ENCODE data around the gene SERPINB2. TPM values are rescaled to one million over a fixed set of nuclear protein-coding genes. Genes with fewer than 3 reads are reported as not detected.

SERPINB2 gene
- total RNA-seq, 1 donor from 2014 or later: not detected

DNA sequence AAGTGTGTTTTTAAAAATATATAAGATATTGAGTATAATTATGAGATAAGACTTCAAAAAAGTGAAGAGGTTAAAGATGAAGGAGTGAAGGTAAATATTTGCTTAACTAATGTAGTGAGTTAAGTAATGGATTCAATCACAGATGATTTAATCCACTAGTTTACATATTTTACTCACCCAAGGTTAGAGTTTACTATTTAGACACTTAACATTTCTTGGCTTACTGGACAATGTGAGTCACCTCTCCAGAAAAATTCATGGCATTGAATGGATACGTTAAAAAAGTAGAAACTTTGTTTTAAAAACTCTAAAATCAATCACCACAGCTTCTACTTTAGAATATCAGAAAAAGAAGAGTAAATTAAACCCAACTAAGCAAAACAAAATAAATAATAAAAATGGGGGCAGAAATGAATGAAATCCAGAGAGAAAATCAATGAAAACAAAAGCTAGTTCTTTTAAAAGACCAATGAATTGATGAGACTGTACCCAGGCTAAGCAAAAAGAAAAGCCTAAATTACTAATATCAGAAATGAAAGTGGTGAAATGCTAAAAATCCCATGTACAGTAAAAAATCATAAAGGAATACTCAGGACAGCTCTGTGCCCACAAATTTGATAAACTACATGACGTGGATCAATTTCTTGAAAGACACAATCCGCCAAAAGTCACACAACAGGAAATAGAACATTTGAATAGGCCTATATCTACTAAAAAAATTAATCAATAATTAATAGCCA is 59.7 kb downstream of the SERPINB2 start:
- Histone ChIP-seq H3K27me3 (ENCODE audit: low read depth) (peaks cover 65% of the 10 kb centered on the region), H3K4me3 (no peak overlapping the region), H3K36me3 (no peaks in the 10 kb centered on the region), H3K4me1 (peaks cover 7% of the 10 kb centered on the region), H3K9me3 (replicated peaks) (no peaks in the 10 kb centered on the region), H3K27ac (replicated peaks) (no peak overlapping the region)
- intact Hi-C loops (cut with micrococcal nuclease): no loop called here
- TF ChIP-seq CTCF (IDR thresholded peaks at IDR 0.05; ENCODE audit: borderline replicate concordance): no peak
- DNase-seq: no peak

DNA sequence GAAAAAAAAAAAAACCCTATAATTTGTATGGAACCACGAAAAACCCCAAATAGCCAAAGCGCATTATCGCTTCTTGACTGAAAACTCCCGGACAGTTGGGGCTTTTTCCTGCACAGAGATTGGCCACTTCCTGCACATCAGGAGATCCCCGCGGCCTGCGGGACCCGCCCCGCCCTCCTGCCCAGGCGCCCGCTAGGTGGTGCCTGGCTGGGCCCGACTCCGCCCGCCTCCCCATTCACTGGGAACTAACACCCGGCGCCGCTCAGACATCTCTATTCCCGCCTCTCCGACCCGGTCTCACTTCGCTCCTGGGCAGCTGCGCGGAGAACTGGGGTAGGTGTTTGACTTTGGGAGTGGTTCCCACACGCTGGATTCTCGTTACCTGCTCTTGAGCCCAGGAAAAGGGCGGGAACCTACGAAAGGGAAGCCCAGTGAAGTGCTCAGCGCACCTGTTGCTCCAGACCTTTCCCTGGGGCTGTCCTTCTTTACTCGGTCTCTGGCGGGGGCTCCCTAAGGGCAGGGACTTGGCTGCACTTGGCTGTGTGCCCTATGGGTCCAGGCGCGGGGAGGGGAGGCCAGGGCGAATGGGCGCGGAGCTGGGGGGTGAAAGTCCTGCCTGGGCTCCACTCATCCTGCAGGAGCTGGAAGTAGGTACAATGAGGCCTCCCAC is 61.7 kb downstream of the SERPINB2 start, which contains the start of gene HMSD:
Gene HMSD, plus strand, starts transcription at position 234 of the 670 bp plus-strand sequence. CDS start 4,155 bp downstream, outside the sequence.
- no peaks in the 10 kb centered on the region for H3K9me3 ChIP-seq (replicated peaks)
- TF ChIP-seq CTCF (IDR thresholded peaks at IDR 0.05; ENCODE audit: borderline replicate concordance): peak; percentile 51
- H3K4me3 ChIP-seq: peak within 1 kb of the TSS; percentile 59
- H3K27me3 ChIP-seq (ENCODE audit: low read depth): peaks cover 53% of the 10 kb centered on the region
- H3K27ac ChIP-seq (replicated peaks): no peak within 1 kb of the TSS
- peak; percentile 52 for DNase-seq
- no peaks in the 10 kb centered on the region for H3K36me3 ChIP-seq
- H3K4me1 ChIP-seq: peaks cover 7% of the 10 kb centered on the region
- intact Hi-C loops (cut with micrococcal nuclease): no loop called here

DNA sequence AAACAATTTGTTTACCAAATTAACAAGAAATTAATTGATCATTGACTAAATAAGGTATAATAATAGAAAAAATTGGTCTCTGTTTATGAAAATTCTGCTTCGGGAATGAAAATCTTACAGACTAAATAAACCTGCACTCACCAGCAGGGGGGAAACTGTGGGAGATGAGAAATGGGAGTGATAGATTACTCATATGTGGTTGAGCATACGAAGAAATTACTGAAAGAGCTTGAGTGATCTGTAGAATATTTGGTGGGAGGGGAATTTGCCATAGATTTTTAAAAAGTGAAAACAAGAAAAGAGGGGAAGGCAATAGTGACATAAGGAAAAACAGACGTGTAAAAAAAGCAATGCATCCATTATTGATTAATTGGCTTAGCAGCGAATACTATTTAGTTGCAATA is 63.8 kb downstream of the SERPINB2 start:
- no peak for DNase-seq
- Histone ChIP-seq H3K36me3 (no peaks in the 10 kb centered on the region), H3K4me1 (peaks cover 7% of the 10 kb centered on the region), H3K27ac (replicated peaks) (no peak overlapping the region), H3K4me3 (no peak overlapping the region), H3K27me3 (ENCODE audit: low read depth) (peaks cover 47% of the 10 kb centered on the region), H3K9me3 (replicated peaks) (no peaks in the 10 kb centered on the region)
- no peak for TF ChIP-seq CTCF (IDR thresholded peaks at IDR 0.05; ENCODE audit: borderline replicate concordance)
- intact Hi-C loops (cut with micrococcal nuclease): no loop called here

Other genes with a start within 250 kb of the SERPINB2 start
- gene SERPINB4, start 243.4 kb upstream of the SERPINB2 start, total RNA-seq: not detected
- gene SERPINB3, start 225.8 kb upstream of the SERPINB2 start, total RNA-seq: not detected
- not detected for gene SERPINB11, start 184.7 kb upstream of the SERPINB2 start, total RNA-seq
- not detected for gene SERPINB7, start 112.3 kb upstream of the SERPINB2 start, total RNA-seq
- gene SERPINB10, start 20.3 kb downstream of the SERPINB2 start, total RNA-seq: not detected
- gene HMSD, start 61.6 kb downstream of the SERPINB2 start, total RNA-seq: not detected
- gene SERPINB8, start 82.4 kb downstream of the SERPINB2 start, total RNA-seq: 2.3 TPM

All from left ventricle myocardium inferior (tissue), 1 donor.